Natural killer cell treated with Interleukin-12 subunit alpha and Interleukin-12 subunit beta and Interleukin-15 and Interleukin-18, amount 100 ng/mL, for 72 hours (primary cell): Measurements from ENCODE around the gene FRMPD4. TPM values are rescaled to one million over a fixed set of nuclear protein-coding genes. Genes with fewer than 3 reads are reported as not detected.

Experiments used
- ATAC-seq, 2 donors: fragments of 150-1000 bp; cut with Tn5 transposase in 1 of 2; sonication (Bioruptor Pico), chemical (Tn5 transposase) in 1 of 2; 2 replicates each; pipeline ENCODE4 v1.10.0; 2021
- DNase-seq: peaks from one replicate; pipeline ENCODE4 v3.0.0; 2022; ENCODE audit warnings: low spot score
- H3K27ac Mint-ChIP-seq, 2 donors: 1 replicate in 1 of 2; 2 replicates in 1 of 2; pipeline ENCODE4 v1.8.0; 2022; ENCODE audit warnings: mixed read lengths in 2 of 2, mild to moderate bottlenecking in 1 of 2, moderate library complexity in 1 of 2
- H3K27me3 Mint-ChIP-seq, 2 donors: 1 replicate in 1 of 2; 2 replicates in 1 of 2; pipeline ENCODE4 v1.8.0; 2022; ENCODE audit warnings: mixed read lengths in 2 of 2
- H3K36me3 Mint-ChIP-seq: one replicate; pipeline ENCODE4 v1.8.0; 2022; ENCODE audit warnings: mixed read lengths
- H3K4me1 Mint-ChIP-seq, 2 donors: 1 replicate in 1 of 2; 2 replicates in 1 of 2; pipeline ENCODE4 v1.8.0; 2022; ENCODE audit warnings: low read depth in 2 of 2, mixed read lengths in 2 of 2, mild to moderate bottlenecking in 1 of 2
- H3K4me3 Mint-ChIP-seq: one replicate; pipeline ENCODE4 v1.8.0; 2022; ENCODE audit warnings: mixed read lengths
- H3K9me3 Mint-ChIP-seq: 2 replicates; pipeline ENCODE4 v1.8.0; 2022; ENCODE audit warnings: mixed read lengths
- total RNA-seq, 2 donors: library from RNA; stranded (reverse); gene quantifications; one replicate each; pipeline ENCODE4 v1.2.3, GENCODE V29; 2022

The FRMPD4 gene
- total RNA-seq, 2 donors from 2014 or later: not detected

DNA sequence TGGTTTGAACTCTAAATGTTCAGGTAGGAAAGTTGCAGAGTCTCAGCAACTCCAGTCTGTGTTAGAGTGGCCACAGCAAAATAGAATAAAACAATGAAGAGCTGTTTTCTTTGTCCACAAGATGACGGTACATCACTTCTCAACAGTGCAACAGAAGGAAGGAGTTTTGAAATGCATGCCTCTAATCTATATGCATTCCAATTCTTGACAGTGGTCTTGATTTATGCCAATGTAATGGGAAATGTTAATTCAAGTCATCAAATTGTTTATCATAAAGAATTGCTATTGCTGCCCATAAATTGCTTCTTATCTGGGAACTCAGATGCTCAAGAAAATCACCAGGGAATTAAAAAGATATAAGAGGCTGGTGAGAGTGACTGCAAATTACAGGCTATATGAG lies 457.4 kb downstream of the FRMPD4 start:
- ATAC-seq (no peak), DNase-seq (no peak)
- Mint-ChIP-seq H3K4me1 (no peaks in the 10 kb centered on the region), H3K4me3 (no peak overlapping the region), H3K27me3 (peaks cover 0 to 9% of the 10 kb centered on the region in 2 donors), H3K27ac (no peak overlapping the region), H3K9me3 (no peaks in the 10 kb centered on the region), H3K36me3 (no peaks in the 10 kb centered on the region)

DNA sequence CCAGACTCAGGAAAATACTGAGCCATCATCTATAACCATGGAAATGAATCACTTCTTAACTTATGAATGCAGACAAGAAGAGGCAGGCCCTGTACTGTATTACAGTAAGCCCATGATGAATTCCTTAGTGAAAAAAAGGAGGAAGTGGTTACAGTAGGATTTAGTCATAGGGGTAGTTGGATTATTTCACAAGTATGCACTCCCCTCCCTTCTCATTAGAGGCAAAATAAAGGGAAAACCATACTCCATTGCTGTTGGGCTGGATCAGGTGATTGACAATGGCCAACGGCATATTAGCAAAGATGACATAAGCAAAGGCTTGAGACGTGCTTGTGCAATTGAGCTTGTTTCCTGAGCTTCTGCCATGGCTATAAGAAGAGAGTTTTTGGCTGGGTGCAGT lies 471.8 kb downstream of the FRMPD4 start:
- ATAC-seq (no peak), DNase-seq (no peak)
- peaks cover 6% of the 10 kb centered on the region in 2 donors for H3K27me3 Mint-ChIP-seq
- H3K4me3 Mint-ChIP-seq: no peak overlapping the region
- no peak overlapping the region for H3K27ac Mint-ChIP-seq
- H3K4me1 Mint-ChIP-seq: no peaks in the 10 kb centered on the region
- no peaks in the 10 kb centered on the region for H3K9me3 Mint-ChIP-seq
- no peaks in the 10 kb centered on the region for H3K36me3 Mint-ChIP-seq

DNA sequence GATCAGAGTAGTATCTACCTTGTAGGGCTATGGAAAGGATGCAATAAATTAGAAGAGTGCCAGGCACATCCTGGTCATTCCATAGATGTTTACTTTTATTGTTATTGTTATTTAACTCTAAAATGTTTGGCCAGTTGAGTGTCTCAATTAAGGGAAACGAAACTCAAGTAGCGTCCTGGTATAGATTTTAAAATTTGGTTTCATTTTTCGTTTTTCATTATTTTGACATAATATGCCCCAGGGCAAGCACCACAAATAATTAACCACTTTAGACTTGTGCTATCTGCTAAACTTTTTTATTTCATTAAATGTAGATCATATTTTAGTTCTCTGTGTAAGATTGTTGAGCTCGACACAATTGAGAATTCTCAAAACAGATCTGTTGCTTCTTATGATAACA lies 473.2 kb downstream of the FRMPD4 start:
- Mint-ChIP-seq H3K36me3 (no peaks in the 10 kb centered on the region), H3K27ac (no peak overlapping the region), H3K4me1 (no peaks in the 10 kb centered on the region), H3K9me3 (no peaks in the 10 kb centered on the region), H3K4me3 (no peak overlapping the region), H3K27me3 (peaks cover 0 to 6% of the 10 kb centered on the region in 2 donors)
- no peak for ATAC-seq
- no peak for DNase-seq

DNA sequence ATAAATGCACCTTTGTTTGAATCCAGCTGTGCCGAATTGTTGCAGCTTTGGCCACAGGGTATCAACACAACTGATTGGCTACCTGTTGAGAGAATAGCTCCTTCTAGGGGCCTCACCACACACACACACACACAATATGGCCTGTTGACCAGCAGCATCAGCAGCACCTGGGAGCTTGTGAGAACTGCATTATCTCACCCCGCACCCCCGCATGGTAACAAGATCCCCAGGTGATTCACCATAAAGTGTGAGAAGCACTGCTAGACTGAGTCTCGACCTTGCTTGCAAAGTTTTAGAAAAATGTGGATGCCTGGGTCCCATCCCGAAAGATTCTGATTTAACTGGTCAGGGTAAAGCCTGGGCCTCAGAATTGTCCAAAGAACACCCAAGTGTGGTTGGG lies 476.0 kb downstream of the FRMPD4 start:
- H3K36me3 Mint-ChIP-seq: no peaks in the 10 kb centered on the region

DNA sequence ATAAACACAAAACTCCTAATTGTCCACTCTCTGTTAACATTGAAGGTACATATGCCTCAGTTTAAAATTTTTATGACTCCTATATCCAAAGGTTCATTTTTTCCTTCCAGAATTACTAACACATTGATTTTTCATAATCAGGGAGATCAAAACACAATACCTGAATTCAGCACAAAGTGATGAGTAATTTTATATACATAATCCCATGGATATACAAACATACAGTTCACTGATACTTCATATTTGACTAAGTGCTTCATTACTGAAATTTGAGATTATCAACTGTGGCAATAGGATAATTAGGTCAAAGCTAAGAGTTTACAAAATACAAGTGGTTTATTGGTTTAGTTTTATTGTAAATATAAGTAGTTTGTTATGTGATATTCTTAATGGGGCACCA lies 476.8 kb downstream of the FRMPD4 start:
- no peak for DNase-seq
- Mint-ChIP-seq H3K27ac (no peak overlapping the region), H3K4me1 (no peaks in the 10 kb centered on the region)

More for the DNA sequence above, 476.0 kb downstream of the FRMPD4 start:
- Mint-ChIP-seq H3K27me3 (peaks cover 0 to 6% of the 10 kb centered on the region in 2 donors), H3K9me3 (peaks cover 2% of the 10 kb centered on the region), H3K4me1 (no peaks in the 10 kb centered on the region), H3K4me3 (no peak overlapping the region), H3K27ac (no peak overlapping the region)
- ATAC-seq: peak in 1 of 2 donors; percentile 50
- DNase-seq: no peak

DNA sequence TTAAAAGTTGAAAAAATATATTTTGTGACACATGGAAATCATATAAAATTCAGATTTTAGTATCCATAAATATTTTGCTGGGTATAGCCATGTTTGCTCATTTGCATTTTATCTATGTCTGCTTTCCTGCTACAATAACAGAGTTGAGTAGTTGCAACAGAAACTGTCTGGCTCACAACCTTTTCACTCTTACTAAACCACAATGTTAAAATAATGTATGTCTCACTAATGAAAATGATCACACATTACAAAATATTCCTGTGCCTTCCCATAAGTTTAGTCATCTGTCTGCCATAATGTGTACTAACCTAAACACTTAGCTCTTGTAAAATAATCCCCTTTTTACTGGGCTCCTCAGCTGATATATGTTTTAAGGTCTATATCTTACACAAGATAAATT lies 479.0 kb downstream of the FRMPD4 start:
- H3K9me3 Mint-ChIP-seq: peaks cover 2% of the 10 kb centered on the region
- DNase-seq (no peak), ATAC-seq (no peak)
- no peaks in the 10 kb centered on the region for H3K4me1 Mint-ChIP-seq
- no peak overlapping the region for H3K27ac Mint-ChIP-seq
- H3K36me3 Mint-ChIP-seq: no peaks in the 10 kb centered on the region
- H3K27me3 Mint-ChIP-seq: peaks cover 0 to 3% of the 10 kb centered on the region in 2 donors
- H3K4me3 Mint-ChIP-seq: no peak overlapping the region

More for the DNA sequence above, 476.8 kb downstream of the FRMPD4 start:
- Mint-ChIP-seq H3K4me3 (no peak overlapping the region), H3K27me3 (peaks cover 0 to 4% of the 10 kb centered on the region in 2 donors), H3K36me3 (no peaks in the 10 kb centered on the region), H3K9me3 (peaks cover 2% of the 10 kb centered on the region)
- no peak for ATAC-seq

DNA sequence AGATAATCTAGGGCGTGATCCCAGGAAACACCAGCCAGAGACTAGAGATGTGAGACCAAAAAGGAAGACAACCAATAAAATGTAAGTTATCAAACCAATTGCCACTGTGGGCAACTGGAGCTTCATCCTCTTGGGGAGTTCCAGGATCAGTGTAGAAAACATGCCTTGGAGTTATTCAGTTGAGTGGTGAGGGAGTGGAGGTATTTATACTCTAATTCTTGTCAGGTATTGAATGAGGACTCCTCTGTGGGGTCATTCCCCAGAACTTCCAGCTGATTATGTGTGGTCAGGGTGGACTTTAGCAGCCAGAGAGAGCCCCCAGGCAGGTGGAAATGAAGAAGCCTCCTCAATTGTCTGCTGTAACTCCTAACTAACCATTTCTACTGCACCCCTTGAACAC lies 509.0 kb downstream of the FRMPD4 start:
- no peaks in the 10 kb centered on the region for H3K4me1 Mint-ChIP-seq
- peaks cover 0 to 20% of the 10 kb centered on the region in 2 donors for H3K27me3 Mint-ChIP-seq
- no peak overlapping the region for H3K4me3 Mint-ChIP-seq
- ATAC-seq (no peak), DNase-seq (no peak)
- H3K9me3 Mint-ChIP-seq: peaks cover under 1% of the 10 kb centered on the region
- H3K27ac Mint-ChIP-seq: no peak overlapping the region
- H3K36me3 Mint-ChIP-seq: no peaks in the 10 kb centered on the region

DNA sequence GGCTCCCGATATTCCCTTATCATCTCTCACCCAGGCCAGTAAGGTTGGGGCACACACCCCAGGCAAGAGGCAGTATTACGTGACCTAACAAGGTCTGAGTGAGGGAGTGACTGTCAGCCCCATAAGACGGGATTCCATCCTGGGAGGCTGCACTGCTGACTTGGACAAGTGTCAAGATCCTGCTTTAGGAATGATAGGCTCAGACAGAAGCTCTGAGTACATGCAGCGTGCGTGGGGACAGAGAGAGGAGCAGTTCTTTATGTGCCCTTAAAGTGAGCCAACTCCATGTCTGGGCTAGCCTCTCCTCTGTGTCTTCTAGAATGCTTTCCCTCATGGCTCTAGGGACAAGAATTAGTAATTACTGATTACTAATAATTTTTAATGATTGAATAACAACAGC lies 510.7 kb downstream of the FRMPD4 start:
- Mint-ChIP-seq H3K4me3 (no peak overlapping the region), H3K27ac (no peak overlapping the region), H3K36me3 (no peaks in the 10 kb centered on the region), H3K9me3 (no peaks in the 10 kb centered on the region), H3K27me3 (peaks cover 0 to 20% of the 10 kb centered on the region in 2 donors), H3K4me1 (no peaks in the 10 kb centered on the region)
- DNase-seq: no peak
- no peak for ATAC-seq

DNA sequence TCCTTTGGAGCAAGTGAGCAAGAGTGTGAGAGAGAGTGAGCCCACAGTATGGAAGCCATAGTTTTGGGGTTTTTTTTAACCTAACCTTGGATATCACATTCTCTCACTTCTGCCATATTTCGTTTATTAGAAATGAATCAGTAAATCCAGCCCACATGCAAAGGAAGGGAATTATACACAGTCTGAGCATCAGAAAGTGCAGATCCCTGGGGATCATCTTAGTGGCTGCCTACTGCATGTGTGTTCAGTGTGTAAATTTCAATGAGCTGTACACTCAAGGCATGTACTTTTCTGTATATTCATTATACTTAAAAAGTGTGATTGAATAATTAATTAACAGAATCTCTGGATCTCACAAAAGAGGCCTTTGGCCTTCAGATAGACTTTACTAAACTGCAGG lies 519.2 kb downstream of the FRMPD4 start:
- Mint-ChIP-seq H3K27me3 (peaks cover 0 to 8% of the 10 kb centered on the region in 2 donors), H3K9me3 (no peaks in the 10 kb centered on the region), H3K36me3 (no peaks in the 10 kb centered on the region), H3K4me3 (no peak overlapping the region), H3K4me1 (peaks cover 0 to 5% of the 10 kb centered on the region in 2 donors), H3K27ac (no peak overlapping the region)
- ATAC-seq (no peak), DNase-seq (no peak)

DNA sequence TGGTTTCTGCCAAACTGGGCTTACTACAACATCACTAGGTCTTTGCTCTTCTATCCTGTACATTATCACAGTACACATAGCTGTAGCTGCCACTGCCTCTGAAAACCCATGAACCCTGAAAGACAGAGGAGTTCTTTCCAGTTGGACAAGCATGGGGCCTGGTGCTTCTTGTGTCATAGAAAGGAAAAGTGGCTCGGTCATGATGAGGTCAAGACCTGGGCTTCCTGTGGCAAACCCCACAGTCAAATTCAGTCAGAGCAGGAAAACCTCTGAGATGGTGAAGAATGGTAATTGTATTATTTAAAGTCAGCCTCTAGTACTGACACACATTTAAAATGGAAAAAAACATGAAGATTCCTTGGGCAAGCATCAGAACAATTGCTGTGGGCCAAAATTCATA lies 519.6 kb downstream of the FRMPD4 start:
- H3K9me3 Mint-ChIP-seq: no peaks in the 10 kb centered on the region
- H3K4me1 Mint-ChIP-seq: peaks cover 0 to 5% of the 10 kb centered on the region in 2 donors
- no peak for DNase-seq
- no peak for ATAC-seq
- no peak overlapping the region for H3K27ac Mint-ChIP-seq
- no peaks in the 10 kb centered on the region for H3K36me3 Mint-ChIP-seq
- no peak overlapping the region for H3K4me3 Mint-ChIP-seq
- H3K27me3 Mint-ChIP-seq: peaks cover 0 to 8% of the 10 kb centered on the region in 2 donors

DNA sequence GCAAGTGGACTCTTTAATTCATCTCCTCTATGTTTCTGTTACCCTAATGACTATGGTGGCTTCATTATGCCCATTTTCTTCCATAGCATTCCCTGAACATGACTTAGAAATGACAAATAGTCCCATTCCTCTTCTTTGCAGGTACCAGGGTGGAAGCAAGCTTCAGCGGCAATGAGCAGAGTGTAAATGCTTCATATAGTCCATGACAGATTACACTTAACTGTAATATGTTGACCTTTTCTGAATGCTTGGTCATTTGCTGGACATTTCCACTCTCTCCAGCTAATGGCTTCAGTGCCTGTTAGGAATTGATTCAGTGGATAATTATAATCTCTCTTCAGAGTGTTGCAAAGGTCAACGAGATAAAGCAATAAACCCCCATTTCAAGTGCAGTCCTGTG lies 523.2 kb downstream of the FRMPD4 start:
- Mint-ChIP-seq H3K9me3 (peaks cover 7% of the 10 kb centered on the region), H3K27ac (no peak overlapping the region), H3K4me1 (peaks cover 0 to 5% of the 10 kb centered on the region in 2 donors), H3K36me3 (peaks cover 2% of the 10 kb centered on the region), H3K4me3 (no peak overlapping the region), H3K27me3 (peaks cover 4 to 14% of the 10 kb centered on the region in 2 donors)
- ATAC-seq (no peak), DNase-seq (no peak)

DNA sequence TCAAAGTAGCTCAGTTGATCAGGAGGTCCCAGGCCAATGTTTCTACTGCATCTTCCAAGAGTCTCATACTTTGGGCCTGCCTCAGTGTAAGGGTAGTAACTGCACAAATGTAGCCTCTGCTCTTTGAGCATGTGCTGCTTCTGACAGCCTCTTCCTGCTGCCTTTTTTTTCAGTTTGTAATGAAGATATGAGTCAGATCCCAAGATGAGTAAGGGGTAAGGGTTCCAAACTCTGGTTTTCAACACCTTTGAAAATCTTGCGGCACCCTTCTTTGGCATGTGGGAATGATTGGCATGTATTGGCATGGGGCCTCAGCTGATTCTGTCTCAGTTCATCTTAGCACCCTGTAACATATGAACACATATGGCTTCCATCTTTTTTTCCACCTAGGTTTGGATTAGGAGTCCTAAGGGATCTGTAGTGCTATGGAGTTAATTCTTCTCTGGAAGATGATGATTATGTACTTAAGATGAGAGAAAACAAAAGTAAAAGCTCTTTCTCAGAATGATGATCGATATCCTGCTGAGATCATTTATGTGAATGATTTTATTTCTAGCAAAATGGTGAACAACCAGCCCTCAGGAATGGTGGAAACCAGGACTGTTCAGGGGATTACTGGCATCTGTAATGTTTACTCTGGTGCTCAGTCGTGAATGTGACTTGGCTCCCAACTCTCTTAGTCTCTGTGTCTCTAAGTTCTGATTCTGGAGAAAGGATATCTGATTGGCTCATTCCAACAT lies 534.3 kb downstream of the FRMPD4 start:
- Mint-ChIP-seq H3K36me3 (no peaks in the 10 kb centered on the region), H3K4me3 (peak overlapping the region; percentile 15), H3K9me3 (no peaks in the 10 kb centered on the region), H3K4me1 (no peaks in the 10 kb centered on the region), H3K27me3 (peaks cover 0 to 11% of the 10 kb centered on the region in 2 donors), H3K27ac (no peak overlapping the region)
- peak in 1 of 2 donors; percentile 51 for ATAC-seq
- no peak for DNase-seq

DNA sequence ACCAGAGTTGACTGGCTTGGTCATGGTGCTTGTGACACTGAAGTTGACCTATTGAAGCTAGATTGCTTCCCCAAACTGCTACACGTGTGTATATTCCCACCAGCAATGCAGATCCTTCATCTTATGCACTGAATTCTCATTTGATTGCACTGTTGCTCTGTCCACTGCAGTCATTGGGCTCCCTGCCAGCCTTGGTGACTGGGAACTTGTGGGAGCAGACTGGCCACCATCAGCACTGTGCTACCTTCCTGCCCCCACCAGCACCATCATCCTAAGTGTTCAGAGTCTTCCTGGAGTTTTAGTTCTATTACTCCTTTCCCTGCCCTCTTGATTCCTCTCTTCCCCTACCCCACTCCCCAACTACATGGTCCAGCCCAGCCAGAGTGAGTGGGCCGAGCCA lies 535.2 kb downstream of the FRMPD4 start:
- Mint-ChIP-seq H3K27ac (no peak overlapping the region), H3K27me3 (peaks cover 0 to 14% of the 10 kb centered on the region in 2 donors), H3K4me3 (no peak overlapping the region), H3K36me3 (no peaks in the 10 kb centered on the region), H3K9me3 (no peaks in the 10 kb centered on the region), H3K4me1 (no peaks in the 10 kb centered on the region)
- peak in 1 of 2 donors; percentile 20 for ATAC-seq
- no peak for DNase-seq

DNA sequence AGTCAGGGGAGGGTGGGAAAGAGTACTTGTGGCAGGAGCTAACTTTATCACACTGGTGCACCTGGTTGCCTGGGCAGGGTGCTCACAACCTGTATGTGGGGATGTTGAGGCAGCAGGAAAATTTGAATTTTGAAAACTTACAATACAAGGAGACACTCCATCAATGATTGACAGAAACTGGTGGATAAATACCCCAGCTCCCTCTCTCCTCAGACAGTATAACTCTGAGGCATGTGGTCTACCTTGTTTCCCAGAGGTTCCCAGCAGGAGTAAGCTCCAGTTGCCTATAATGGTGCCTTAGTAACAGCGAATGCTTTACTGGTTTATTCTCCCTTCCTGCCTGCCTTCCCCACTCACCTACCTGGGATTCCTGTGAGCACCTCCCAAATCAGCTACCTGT lies 541.2 kb downstream of the FRMPD4 start:
- Mint-ChIP-seq H3K9me3 (no peaks in the 10 kb centered on the region), H3K4me3 (no peak overlapping the region), H3K27ac (no peak overlapping the region), H3K27me3 (peaks cover 0 to 14% of the 10 kb centered on the region in 2 donors), H3K36me3 (no peaks in the 10 kb centered on the region), H3K4me1 (no peaks in the 10 kb centered on the region)
- ATAC-seq (no peak), DNase-seq (no peak)

DNA sequence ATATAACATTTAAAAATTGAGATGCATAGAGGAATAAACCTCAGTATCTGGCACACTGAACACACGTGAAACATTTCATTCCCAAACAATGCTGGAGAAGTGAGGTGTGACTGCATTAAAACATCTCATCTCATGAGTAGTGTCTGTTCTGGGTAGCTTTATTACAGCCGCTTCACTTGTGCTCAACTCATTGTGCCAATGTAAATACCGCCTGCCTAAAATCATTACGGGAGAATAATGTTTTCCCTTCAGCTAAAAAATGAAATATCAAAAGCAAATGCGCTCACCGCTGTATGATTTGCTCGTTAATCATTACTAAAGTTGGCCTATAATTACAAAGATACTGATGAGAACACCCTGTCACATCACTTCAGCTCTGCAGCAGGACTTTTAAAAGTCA lies 542.8 kb downstream of the FRMPD4 start:
- ATAC-seq (no peak), DNase-seq (no peak)
- H3K36me3 Mint-ChIP-seq: no peaks in the 10 kb centered on the region
- H3K9me3 Mint-ChIP-seq: no peaks in the 10 kb centered on the region
- H3K4me1 Mint-ChIP-seq: no peaks in the 10 kb centered on the region
- H3K4me3 Mint-ChIP-seq: no peak overlapping the region
- no peak overlapping the region for H3K27ac Mint-ChIP-seq
- peaks cover 0 to 10% of the 10 kb centered on the region in 2 donors for H3K27me3 Mint-ChIP-seq
